HG02610 (cell line): ENCODE measurements around the gene HOXD11.

ENCODE experiments used
- ATAC-seq: cut with Tn5 transposase; IDR thresholded peaks from one replicate; pipeline ENCODE4 v1.9.1; 2021; ENCODE audit warnings: mild to moderate bottlenecking, moderate library complexity; ENCODE audit not compliant: unreplicated experiment

Gene HOXD11

DNA sequence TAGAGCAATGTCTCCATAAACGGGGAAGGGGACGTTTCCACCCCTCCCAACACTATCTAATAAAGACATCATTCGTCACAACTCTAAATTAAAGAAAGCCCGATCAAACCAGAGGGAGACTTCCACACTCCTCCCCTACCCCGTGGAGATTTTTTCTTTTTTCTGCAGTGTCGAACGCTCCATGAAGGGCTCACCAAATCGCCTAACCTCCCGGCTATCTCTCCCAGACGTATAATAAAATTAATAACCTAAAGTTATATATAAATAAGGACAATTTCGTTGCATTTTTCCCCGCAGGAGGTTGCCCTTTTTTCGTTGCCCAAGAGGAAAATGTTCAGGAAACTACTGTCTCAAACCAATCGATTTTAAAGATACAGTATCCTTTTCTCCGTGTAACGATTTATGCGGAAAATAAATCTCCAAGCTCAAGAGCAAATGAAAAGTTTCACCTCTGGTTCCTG lies 25.7 kb upstream of the HOXD11 start:
- no peak for ATAC-seq

DNA sequence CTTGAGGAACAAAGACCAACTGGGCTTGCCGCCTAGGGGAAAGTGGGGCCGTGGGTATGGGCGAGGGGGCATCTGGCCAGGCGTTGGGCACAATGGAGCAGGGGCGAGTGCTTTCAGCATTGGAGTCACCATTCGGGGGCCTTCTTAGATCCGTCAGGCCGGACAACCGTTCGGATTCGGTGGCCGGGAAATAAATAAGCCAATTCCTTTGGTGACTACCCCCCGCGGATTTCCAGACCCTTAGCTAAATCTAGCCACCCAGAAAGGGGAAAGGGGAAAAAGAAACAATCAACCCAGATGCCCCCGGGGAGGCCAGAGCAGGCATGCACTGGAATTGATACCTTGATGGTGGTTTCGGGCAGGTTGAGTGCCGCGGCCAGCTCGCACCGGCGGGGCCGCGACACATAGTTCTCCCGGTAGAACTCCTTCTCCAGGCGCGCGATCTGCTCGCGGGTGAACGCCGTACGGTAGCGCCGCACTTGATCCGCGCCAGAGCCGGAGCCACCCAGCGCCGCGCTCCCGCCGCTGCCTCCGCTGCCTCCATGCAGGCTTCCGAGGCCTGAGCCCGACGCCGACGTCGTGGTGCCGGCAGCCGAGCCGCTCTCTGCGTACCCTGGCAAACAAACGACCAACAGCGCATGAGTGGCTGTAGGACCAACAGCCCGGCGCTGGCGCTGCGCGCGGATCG lies 25.1 kb upstream of the HOXD11 start:
- ATAC-seq, result no peak

DNA sequence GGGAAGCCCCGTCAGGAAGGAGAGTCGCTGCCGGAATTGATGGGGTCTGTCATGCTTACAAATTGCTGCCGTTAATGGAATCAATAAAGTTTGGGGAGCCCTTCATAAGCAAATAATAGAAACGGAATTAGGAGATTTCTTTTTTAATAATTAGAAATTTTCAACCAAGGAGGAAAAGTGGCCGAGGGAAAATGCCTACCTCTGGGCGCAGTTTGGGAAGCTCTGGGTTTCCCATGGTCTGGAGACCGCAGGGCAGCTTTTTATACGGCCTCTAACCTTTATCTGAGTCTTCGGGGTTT lies 24.6 kb upstream of the HOXD11 start:
- no peak for ATAC-seq

DNA sequence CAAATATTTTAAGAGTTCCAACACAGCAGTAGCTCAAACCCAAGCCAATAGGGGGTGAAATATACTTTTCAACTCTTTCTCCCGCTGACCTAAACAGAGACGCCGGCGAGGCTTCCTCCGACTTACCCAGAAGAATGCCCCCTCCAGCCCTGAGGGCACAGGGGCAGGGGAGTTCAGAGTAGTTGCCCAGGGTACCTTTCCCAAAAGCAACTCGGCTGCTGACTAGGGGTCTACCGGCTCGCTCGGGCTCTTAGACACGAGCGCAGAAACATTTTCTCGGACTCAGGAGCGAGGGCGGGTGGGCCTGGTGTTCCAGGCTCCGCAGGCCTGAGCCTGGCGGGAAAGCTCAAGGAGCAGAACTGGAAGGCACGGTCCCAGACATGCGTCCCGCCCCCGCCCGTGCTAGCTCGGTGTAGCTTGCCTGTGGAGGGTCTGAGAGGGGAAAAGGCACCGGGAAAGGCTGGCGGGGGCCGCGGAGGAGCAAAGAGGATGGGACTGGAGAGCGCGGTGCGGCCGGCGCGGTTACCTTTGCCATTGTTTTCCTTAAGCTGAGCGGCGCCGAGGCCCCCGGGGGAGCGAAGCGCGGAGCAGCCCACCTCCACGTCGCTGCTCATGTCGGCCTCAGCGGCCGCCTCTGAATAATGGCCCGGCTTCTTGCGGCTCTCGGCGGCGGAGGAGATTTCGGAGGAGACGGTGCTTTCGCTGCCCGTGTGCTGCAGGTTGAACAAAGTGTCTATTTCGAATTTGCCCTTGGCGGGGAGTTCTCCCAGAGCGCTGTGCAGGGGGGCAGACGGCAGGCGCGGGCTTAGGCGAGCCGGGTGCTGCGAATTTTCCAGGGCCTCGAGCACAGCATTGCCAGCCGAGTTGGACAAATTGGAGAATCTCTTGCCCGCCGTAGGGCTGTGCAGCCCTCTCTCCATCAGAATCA lies 24.0 kb upstream of the HOXD11 start:
- ATAC-seq, result no peak

DNA sequence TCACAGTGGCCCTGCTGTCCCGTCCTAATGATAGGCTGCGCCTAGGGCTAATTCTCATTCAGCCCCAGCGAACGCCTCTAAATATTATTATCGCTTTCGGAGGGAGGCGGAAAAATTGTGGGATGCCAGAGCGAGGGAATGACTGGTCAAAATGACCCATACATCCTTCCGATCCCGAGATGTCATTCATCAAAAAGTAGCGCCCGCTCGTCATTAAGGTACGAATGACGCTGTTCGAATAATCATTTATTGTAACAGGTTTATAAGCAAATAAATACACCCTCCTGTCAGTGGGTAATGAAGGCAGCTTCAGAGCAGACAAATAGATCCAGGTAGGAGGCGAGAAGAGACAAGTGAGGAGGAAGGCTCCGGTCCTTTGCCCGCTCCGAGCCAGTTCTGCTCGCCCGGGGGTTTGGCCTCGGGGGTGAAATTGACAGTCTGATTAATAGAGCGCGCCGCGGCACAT lies 23.3 kb upstream of the HOXD11 start, which contains the start of gene EVX2:
EVX2 (minus strand) TSS at position 167 of the 466 bp plus-strand sequence. CDS start 186 bp downstream, outside the sequence.
- no peak for ATAC-seq

DNA sequence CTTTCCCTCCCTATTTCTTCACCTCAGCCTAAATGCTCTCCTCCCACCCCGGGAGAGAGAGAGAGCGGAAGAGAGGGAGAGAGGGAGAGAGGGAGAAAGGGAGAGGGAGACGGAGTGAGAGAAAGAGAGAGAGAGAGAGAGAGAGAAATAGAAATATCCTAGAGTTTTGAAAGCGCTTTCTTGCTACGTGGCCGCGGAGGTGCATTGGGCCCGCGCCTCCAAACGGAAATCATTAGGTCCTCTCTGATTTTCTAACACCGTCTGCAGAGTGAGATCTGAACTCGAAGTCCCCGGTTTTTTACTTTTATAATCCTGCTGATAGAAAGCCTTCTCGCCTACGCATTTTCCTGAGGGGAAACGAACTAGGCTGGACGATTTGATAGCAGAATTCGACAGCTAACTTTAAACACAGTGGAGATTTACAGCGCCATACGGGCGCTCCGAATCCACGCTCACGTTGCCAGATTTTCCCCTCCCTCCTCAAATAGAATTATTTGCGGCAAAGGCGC lies 22.4 kb upstream of the HOXD11 start:
- ATAC-seq, result no peak

DNA sequence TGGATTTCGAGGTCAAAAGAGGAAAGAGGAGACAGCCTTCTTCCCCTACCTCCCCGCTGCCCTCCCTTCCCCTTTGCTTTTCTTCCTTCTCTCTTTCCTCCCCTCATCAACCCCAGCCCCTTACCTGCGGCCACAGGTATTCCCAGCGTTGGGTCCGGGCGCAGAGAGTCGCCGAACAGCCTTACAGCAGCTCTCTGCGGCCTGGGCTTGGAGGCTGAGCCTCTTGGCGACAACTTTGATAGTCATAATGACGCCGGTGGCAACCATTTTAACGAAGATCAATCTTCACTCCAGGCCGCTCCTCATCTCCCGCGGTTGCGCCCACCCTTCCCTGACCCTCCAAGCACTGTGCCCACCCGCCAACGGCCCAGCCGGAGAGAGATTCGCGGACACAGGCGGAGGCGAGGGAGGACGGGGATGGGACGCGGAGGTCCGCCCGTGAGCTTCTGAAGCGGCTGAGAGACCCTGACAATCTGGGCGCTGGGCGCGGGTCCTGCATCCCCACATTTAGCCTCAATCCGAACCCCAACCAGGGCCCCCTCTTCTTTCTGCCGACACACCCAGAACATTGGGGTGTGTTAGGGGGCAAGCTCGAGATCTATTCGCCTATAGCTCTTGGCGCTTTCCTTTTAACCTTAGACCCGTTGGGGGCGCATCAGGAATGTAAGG lies 21.8 kb upstream of the HOXD11 start:
- no peak for ATAC-seq

DNA sequence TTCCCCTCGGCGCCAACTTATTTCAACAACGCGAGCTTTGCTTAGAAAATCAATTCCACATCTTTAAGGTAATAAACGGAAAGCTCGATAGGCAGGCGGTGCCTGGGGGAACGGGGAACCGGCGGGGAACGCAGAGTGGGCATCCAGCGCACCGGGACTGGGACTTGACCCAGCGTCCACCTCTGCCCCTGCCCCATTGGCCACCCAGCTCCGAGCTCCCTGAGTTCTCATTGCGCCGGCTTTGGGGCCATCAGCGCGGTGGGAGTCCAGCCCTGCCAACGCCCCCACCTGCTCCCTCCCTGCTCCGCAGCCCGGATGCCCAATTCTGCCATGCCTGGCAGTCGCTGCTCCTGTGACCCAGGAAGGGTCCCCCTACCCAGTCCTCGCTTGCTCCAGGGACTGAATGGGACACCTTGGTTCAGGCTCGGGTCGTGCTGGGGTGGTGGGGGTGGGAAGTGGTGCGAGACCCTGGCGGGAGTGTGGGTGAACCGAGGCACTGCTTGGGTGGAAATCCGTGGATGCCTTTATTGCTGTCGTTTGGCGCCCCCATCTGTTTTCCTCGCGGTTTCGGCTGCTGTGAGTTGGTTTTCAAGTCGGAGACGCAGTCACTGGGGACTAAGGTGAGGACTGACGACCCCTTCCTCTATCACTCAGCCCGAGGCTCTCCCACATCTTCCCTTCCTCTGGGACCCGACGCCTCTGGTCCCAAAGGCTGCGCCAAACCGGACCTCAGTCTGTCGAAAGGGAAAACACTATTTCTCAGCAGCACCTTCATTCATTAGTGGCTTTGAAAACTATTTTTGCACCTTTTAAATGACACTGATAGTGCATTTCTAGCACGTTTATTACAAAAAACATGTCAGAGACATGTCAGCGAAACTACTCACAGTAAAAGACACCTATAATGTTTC lies 21.0 kb upstream of the HOXD11 start:
- ATAC-seq, result no peak

DNA sequence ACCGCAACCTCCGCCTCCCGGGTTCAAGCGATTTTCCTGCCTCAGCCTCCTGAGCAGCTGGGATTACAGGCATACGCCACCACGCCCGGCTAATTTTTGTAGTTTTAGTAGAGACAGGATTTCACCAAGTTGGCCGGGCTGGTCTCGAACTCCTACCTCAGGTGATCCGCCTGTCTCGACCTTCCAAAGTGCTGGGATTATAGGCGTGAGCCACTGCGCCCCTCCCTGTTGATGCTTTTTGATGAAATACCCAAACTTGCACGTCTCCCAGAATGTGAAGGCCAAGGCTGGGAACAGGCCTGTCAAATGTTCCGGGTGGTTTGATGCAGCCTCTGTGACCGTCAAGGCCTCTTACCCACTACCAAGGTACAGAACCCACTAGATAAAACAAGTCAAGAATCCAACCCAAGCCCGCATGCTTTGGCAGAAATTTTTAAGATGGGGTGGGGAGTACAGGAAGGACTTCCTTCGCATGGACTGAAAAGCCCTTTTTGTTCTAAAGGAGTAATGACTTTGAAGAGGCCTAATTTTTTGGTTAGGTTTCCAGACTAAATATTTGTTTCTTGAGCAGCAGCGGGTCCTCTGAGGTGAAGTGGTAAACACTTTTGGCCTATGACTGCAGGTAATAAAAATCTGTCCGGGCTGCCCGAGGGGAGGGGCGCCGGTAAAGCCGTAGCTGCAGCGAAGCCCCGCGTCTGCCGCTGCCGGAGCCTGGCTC lies 19.6 kb upstream of the HOXD11 start:
- ATAC-seq, result no peak

DNA sequence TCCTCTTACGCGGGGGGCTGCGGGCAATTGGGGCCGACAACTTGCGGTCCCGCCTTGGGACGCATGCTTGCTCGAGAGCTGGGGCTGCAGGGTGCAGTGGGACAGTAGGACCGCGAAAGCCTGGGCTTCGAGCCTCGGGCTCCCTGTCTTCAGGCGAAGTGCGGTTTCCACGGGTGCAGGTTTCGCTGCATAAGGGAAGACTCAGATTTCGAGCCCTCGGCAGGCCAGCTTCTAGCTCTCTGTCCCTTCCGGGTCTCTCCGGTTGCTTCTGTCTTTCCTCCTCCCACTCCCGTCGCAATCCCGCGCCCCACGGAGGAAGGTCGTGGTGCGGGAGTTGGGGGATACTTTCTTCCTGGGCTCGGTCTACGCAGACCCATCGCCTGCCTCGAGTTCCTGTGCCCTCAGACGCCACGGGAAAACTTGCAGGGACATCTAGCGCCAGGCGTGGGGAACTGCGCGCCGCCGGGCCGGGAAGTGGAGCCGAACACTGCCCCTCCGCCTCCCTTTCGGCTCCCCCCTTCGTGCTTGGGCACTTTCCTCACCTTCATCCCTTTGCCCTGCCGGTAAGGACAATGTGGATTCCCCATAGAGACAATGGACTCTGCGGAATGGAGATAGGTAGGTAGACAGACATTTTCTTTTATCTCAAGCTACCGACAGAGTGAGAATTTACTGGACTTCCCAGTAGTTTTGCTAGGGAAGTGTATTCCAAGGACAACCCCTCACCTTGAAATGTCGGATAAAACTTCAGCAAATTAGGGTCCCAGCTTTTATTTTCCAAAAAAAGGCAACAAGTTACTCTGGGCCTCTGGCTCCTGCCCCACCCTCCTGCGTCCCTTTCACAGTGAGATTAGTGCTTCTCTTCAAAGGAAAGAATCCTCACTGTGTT lies 18.8 kb upstream of the HOXD11 start:
- ATAC-seq, result peak; percentile 60

DNA sequence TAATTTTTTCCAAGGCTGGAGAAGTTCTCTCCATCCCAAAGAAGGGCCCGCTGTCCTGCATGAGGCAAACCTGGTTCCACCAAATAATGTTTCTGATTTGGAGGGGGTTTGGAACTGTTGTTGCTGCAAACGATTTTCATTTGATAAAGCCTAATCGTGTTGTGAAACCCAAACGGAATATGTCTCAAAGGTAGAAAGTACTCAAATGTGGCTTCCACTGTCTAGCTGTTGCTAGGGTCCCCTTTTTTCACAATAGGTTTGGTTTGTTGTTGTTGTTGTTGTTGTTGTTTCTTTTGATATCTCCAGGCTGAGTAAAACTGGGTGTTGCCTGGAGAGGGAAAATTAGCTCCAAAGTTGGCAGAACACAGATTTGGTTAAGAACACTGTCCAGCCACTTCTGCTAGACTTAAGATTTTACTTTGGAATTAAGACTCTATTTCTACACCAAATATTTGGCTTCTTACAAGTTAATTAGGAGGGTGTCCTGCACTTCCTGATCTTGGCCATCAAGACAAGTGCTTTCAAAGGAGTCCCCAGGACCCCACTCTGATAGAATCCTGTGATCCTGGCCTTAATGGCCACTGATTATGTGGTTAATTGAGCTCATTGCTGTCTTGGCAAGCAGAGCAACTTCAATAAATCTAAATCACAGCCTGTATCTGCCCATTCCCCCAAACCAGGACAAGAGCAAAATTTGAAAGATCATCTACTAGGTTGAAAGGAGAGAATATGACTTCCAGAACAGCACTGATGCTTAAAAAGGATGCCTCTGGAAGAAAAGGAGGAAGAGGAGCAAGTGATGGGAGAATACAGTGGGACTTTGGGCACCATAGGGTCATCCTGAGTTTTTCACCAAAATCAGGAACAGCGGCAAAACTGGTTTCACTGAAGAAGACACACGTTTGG lies 17.9 kb upstream of the HOXD11 start:
- ATAC-seq, result no peak

DNA sequence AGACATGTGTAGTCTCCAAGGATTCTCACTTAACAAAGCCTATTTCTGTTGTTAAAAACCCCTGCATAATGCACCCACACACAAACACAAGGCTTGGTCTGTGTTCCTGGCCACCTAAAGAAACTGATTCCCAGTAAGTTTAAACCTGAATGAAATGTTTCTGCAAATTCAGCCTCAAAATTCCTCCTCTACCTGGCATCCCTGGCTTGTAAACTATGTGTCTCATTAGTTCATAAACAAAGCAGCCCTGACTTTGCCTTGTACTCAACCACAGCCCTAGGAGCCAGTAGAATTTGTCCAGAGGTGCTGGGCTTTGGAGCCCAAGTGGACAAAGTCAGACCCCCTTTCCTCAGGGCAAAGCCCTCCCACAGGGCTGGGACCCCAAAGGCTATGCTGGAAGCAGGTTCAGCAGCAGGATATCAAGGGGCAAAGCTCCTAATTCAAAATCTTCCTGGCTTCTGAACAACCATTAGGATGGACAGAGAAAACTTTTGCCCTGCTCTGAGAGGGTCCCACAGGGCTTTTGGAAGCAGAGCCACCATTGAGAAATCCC lies 17.2 kb upstream of the HOXD11 start:
- no peak for ATAC-seq

DNA sequence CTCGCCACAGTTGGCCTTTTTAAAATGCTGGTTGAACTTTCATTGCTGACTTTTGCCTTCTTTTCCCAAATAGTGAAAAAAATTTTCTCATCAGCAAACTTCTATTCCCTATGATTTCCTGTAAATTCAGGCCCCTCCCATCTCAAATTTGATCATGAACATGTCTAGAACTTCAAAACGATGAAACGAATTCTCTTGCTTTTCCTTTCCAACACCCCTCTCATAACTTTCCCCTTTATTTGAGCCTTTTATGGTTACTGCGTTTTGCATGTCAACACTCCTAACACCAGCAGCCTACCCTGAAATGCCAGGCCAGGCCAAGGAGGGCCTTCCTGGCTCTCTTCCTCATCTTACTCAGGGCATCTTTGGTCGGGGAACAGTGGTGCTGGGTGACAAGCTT lies 16.2 kb upstream of the HOXD11 start:
- no peak for ATAC-seq

DNA sequence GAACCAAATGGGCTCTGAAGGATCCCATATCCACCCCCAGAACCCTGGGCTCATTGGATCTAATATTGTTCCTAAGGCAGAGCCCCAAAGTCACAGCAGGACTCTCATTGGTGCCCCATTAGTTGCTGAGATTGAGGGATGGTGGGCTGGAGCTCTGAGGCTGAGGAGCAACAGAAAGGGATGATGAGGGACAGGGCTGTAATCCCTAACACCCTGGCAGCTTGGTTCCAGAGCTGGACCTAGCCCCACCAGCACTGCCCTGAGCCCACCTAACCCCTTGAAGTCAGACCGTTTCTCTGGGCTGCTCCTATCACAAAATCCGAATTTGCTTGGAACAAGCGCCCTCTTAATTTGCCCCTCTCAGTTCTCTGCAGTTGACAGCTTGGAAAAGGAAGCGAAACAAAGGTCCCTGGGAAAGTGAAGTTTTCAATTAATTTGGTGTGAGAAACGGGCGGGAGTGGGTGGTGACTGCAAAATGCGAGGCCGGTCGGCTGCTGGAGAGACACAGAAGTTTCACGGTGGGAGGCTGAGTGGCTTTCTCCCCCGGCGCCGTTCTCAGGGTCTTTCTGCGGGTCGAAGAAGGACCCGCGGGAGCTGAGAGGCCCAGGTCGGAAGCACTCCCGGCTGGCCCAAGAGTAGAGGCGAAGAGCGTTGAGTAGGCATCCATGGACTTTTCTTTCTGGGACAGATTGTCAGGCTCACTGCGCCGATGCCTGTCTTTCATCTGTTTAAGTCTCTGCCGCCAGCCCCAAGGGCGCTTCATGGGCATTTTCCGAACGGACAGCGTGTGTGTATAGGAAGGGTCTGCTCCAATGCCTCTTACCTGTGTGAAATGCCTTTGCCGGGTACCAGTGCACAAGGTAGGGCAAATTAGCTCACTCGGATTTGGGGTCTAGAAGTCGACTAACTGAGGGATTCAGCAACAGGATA lies 15.5 kb upstream of the HOXD11 start:
- no peak for ATAC-seq

DNA sequence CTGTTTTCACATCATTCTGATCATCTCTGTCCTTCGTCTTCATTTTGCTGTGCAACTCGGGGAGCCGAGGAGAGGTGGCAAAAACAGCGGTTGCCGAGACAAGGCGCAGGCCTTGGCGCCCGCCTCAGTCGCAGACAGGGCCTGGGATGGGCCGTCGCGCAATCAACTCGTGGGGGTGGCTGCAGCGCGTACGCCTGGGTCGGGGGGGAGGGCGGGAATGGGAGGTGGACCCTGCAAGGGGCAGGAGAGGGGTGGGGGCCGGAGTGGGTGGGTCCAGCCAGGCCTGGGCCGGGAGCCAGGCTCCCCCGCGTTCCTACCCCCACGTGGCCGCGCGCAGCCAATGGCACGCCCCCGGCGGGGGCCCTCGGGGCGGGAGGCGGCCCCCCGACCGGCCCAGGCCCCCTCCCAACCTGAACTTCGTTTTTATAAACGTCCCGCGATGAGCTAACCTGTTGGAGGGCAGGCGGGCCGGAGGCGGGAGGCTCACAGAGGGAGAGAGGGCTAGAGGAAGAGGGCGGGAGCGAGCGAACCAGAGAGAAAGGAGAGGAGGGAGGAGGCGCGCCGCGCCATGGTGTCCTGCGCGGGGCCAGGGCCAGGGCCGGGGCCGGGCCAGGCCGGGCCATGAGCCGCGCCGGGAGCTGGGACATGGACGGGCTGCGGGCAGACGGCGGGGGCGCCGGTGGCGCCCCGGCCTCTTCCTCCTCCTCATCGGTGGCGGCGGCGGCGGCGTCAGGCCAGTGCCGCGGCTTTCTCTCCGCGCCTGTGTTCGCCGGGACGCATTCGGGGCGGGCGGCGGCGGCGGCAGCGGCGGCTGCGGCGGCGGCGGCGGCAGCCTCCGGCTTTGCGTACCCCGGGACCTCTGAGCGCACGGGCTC lies 14.6 kb upstream of the HOXD11 start, which contains the start of gene HOXD13:
HOXD13 (plus strand) TSS at position 452 of the 875 bp plus-strand sequence; CDS start at position 622, 170 bp downstream.
- no peak for ATAC-seq
